PC-3 (cell line): ENCODE data around the gene CPLX1. TPM values are rescaled to one million over a fixed set of nuclear protein-coding genes. Genes with fewer than 3 reads are reported as not detected.
"Not testable (repeated sequence)": the region's sequence is repeated elsewhere in the genome, so short reads cannot be mapped to it uniquely, and the experiment has no call there.

Experiments used
- ATAC-seq: fragments of 200-7000 bp; cut with Tn5 transposase; 2 replicates; pipeline ENCODE4 v1.9.1; 2020; ENCODE audit warnings: mild to moderate bottlenecking, moderate library complexity
- BruUV-seq: library from RNA; stranded (reverse); fragments of 400-500 nt; replicated peaks from 2 replicates; lab custom pipeline; 2021; lab: Mats Ljungman, UMichigan
- CTCF ChIA-PET: fragments of 300-600 bp; sonication (Branson Sonifier 250); formaldehyde crosslinking; loops from one replicate; lab custom pipeline; 2022; ENCODE audit warnings: antibody characterized with exemption; lab: Charles Lee
- POLR2A ChIA-PET: fragments of 300-600 bp; sonication (Branson Sonifier 250); formaldehyde crosslinking; loops from one replicate; lab custom pipeline; 2022; ENCODE audit warnings: antibody characterized with exemption; ENCODE audit not compliant: unreplicated experiment; lab: Charles Lee
- DNase-seq: peaks from one replicate; pipeline ENCODE4 v3.0.0-alpha.2; 2015
- H2AFZ ChIP-seq: fragments of 300-600 bp; sonication (generic); 2 replicates; pipeline ENCODE4 v1.6.0; 2016; ENCODE audit warnings: antibody characterized with exemption, low read length
- H3F3A ChIP-seq: fragments of 300-600 bp; sonication (generic); one replicate; pipeline ENCODE4 v1.6.0; 2017; ENCODE audit warnings: antibody characterized with exemption, low read length, control low read depth, mild to moderate bottlenecking; ENCODE audit not compliant: unreplicated experiment
- H3K27ac ChIP-seq: fragments of 300-600 bp; sonication (generic); 2 replicates; pipeline ENCODE4 v1.5.1; 2016; ENCODE audit warnings: mild to moderate bottlenecking, low read length
- H3K27me3 ChIP-seq: fragments of 300-600 bp; sonication (generic); 2 replicates; pipeline ENCODE4 v1.6.1; 2016; ENCODE audit warnings: low read length, mixed read lengths
- H3K36me3 ChIP-seq: fragments of 300-600 bp; sonication (generic); 2 replicates; pipeline ENCODE4 v1.6.1; 2016; ENCODE audit warnings: low read depth, mixed run types, low read length, mixed read lengths
- H3K4me1 ChIP-seq: fragments of 300-600 bp; sonication (generic); 2 replicates; pipeline ENCODE4 v1.5.1; 2016; ENCODE audit warnings: low read length; ENCODE audit not compliant: insufficient read depth
- H3K4me2 ChIP-seq: fragments of 300-600 bp; sonication (generic); 2 replicates; pipeline ENCODE4 v1.6.0; 2016; ENCODE audit warnings: low read length
- H3K4me3 ChIP-seq: fragments of 300-600 bp; sonication (generic); 2 replicates; pipeline ENCODE4 v1.5.1; 2016; ENCODE audit warnings: mild to moderate bottlenecking, low read length, mixed read lengths
- H3K79me2 ChIP-seq: fragments of 300-600 bp; sonication (generic); 2 replicates; pipeline ENCODE4 v1.6.1; 2017; ENCODE audit warnings: low read length, mixed read lengths
- H3K9ac ChIP-seq: fragments of 300-600 bp; sonication (generic); 2 replicates; pipeline ENCODE4 v1.6.0; 2016; ENCODE audit warnings: mild to moderate bottlenecking, low read length
- H3K9me2 ChIP-seq: fragments of 300-600 bp; sonication (generic); replicated peaks from 2 replicates; pipeline ENCODE4 v1.6.1; 2016; ENCODE audit warnings: mixed run types, low read length, mixed read lengths
- H3K9me3 ChIP-seq: fragments of 300-600 bp; sonication (generic); 2 replicates; pipeline ENCODE4 v1.6.1; 2016; ENCODE audit warnings: low read length, mixed read lengths
- H4K20me1 ChIP-seq: fragments of 300-600 bp; sonication (generic); 2 replicates; pipeline ENCODE4 v1.6.1; 2016; ENCODE audit warnings: low read length, mixed read lengths
- CTCF ChIP-seq: fragments of 300-600 bp; sonication (generic); conservative IDR thresholded peaks from 2 replicates; pipeline ENCODE4 v1.5.1; 2017; ENCODE audit warnings: antibody characterized with exemption, low read depth, mild to moderate bottlenecking, low read length
- EZH2 ChIP-seq: fragments of 300-600 bp; sonication (generic); IDR thresholded peaks from one replicate; pipeline ENCODE4 v1.6.1; 2017; ENCODE audit warnings: antibody characterized with exemption, mild to moderate bottlenecking, low read length; ENCODE audit not compliant: unreplicated experiment
- EZH2phosphoT487 ChIP-seq: fragments of 300-600 bp; sonication (generic); IDR thresholded peaks from 2 replicates; pipeline ENCODE4 v1.6.1; 2018; ENCODE audit warnings: mild to moderate bottlenecking, antibody characterized with exemption, low read length, borderline replicate concordance
- intact Hi-C: fragments of 100-400 bp; cut with micrococcal nuclease; formaldehyde crosslinking; loops from 2 replicates; pipeline ENCODE4 v1.9.0; 2023
- total RNA-seq: library from RNA; depleted of rRNA; stranded (reverse); fragments of >200 nt; gene quantifications from 2 replicates; pipeline ENCODE4 v1.2.3, GENCODE V29; 2014

CPLX1 gene
- total RNA-seq, 1 experiment from 2014 or later = 0.87 TPM

DNA sequence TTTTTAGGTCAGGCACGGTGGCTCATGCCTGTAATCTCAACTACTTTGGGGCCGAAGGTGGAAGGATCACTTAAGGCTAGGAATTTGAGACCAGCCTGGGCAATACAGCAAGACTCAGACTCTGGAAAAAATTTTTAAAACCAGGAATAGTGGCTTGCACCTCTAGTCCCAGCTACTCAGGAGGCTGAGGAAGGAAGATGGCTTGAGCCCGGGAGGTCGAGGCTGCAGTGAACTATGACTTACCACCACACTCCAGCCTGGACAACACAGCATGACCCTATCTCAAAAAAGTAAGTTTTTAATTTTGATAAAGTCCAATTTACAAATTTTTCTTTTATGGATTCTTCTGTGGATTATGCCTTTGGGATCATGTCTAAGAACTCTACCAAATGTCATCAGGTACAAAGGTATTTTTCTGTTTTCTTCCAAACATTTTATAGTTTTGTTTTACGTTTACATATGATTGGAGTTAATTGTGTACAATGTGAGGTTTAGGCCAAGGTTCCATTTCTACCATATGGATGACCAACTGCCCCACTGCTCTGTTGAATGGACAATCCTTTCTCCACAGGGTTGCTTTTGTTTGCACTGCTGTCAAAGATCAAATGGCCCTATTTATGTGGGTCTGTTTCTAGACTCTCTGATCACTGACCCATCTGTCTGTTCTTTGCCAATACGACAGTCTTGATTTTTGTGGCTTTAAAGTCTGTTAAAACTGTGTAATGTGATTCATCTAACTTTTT is 48.2 kb downstream of the CPLX1 start:
- no peak for TF ChIP-seq CTCF
- no peak for TF ChIP-seq EZH2
- TF ChIP-seq EZH2phosphoT487 = no peak
- no peaks in the 10 kb centered on the region for H3K9me3 ChIP-seq
- intact Hi-C loops = no loop called here
- peaks cover 22% of the 10 kb centered on the region for H3K36me3 ChIP-seq
- no peak overlapping the region for H2AFZ ChIP-seq
- no peak overlapping the region for H3K9ac ChIP-seq
- H4K20me1 ChIP-seq = peaks cover 23% of the 10 kb centered on the region; the same call in 1 of the 2 replicates
- H3K27me3 ChIP-seq = no peaks in the 10 kb centered on the region
- H3K27ac ChIP-seq = no peak overlapping the region
- CTCF ChIA-PET = no interaction called here
- DNase-seq (no peak), ATAC-seq (no peak)
- no peaks in the 10 kb centered on the region for H3F3A ChIP-seq
- peaks cover 6% of the 10 kb centered on the region for H3K4me1 ChIP-seq
- H3K4me2 ChIP-seq = no peak overlapping the region
- no peaks in the 10 kb centered on the region for H3K9me2 ChIP-seq
- BruUV-seq = no TSS peak
- no peak overlapping the region for H3K4me3 ChIP-seq
- POLR2A ChIA-PET = no interaction called here
- peaks cover 81% of the 10 kb centered on the region for H3K79me2 ChIP-seq

GRCh38 chr4:776743-777441 is 49.0 kb downstream of the CPLX1 start:
- CTCF ChIA-PET = no interaction called here
- POLR2A ChIA-PET = no interaction called here
- intact Hi-C loops = no loop called here
- Histone ChIP-seq H3K9me2 (no peaks in the 10 kb centered on the region), H3K79me2 (peaks cover 84% of the 10 kb centered on the region), H3K27ac (no peak overlapping the region), H2AFZ (no peak overlapping the region), H3K27me3 (no peaks in the 10 kb centered on the region), H3F3A (no peaks in the 10 kb centered on the region), H3K4me3 (no peak overlapping the region), H3K4me2 (no peak overlapping the region), H3K4me1 (no peaks in the 10 kb centered on the region), H3K36me3 (peaks cover 22% of the 10 kb centered on the region), H4K20me1 (peaks cover 23% of the 10 kb centered on the region; the same call in 1 of the 2 replicates), H3K9me3 (no peaks in the 10 kb centered on the region), H3K9ac (no peak overlapping the region)
- DNase-seq = no peak
- TF ChIP-seq CTCF (no peak), EZH2phosphoT487 (no peak), EZH2 (no peak)
- ATAC-seq = no peak
- no TSS peak for BruUV-seq

- H3K27ac ChIP-seq, H3K9ac ChIP-seq, H3K27me3 ChIP-seq, ATAC-seq, POLR2A ChIA-PET, DNase-seq, H3K9me2 ChIP-seq, H3K4me1 ChIP-seq, H3K4me2 ChIP-seq, intact Hi-C loops, BruUV-seq, H3K4me3 ChIP-seq, CTCF ChIA-PET, H3K9me3 ChIP-seq, H2AFZ ChIP-seq, H3F3A ChIP-seq: not testable (repeated sequence)
- Histone ChIP-seq H4K20me1 (peaks cover 20% of the 10 kb centered on the region; the same call in 1 of the 2 replicates), H3K36me3 (peaks cover 23% of the 10 kb centered on the region), H3K79me2 (peaks cover 82% of the 10 kb centered on the region)
Observed at GRCh38 chr4:775485-775884, 50.4 kb downstream of the CPLX1 start.

GRCh38 chr4:774419-775092 is 51.4 kb downstream of the CPLX1 start:
- ATAC-seq, H3K4me3 ChIP-seq, H3F3A ChIP-seq, H3K4me1 ChIP-seq, H2AFZ ChIP-seq, H3K27me3 ChIP-seq, H3K4me2 ChIP-seq, intact Hi-C loops, H3K27ac ChIP-seq, H3K9me2 ChIP-seq, H3K9ac ChIP-seq, H3K9me3 ChIP-seq, CTCF ChIA-PET, DNase-seq: not testable (repeated sequence)
- BruUV-seq = TSS peak; percentile 84
- peaks cover 15% of the 10 kb centered on the region; the same call in 1 of the 2 replicates for H4K20me1 ChIP-seq
- peaks cover 23% of the 10 kb centered on the region for H3K36me3 ChIP-seq
- H3K79me2 ChIP-seq = peaks cover 82% of the 10 kb centered on the region
- POLR2A ChIA-PET = interaction anchor here (0.6 to 0.7 kb wide), 2 partner anchors 55 to 156 kb away, joined by 3 to 4 read pairs; no protein-coding TSS in a partner anchor
